ENCODE measurements around the gene TNFAIP2. TPM values are rescaled to one million over a fixed set of nuclear protein-coding genes. Genes with fewer than 3 reads are reported as not detected.

TNFAIP2 gene
- total RNA-seq, 4 donors from 2014 or later: 28.6 to 37.2 (median 31.2) TPM

- WGBS, 2 donors: 82 to 89% methylated on average over 13 to 18 of the region's 28 CpGs
- intact Hi-C loops (cut with DNase I): loop anchor here (2.0 to 5.0 kb wide), 2 partner anchors 34 to 79 kb away; no protein-coding TSS in a partner anchor
- TF ChIP-seq CTCF (IDR thresholded peaks at IDR 0.05) (no peak), POLR2A (IDR thresholded peaks at IDR 0.05) (no peak)
- DNase-seq: no peak
- H3K27ac ChIP-seq: no peak overlapping the region
- no peaks in the 10 kb centered on the region for H3K9me3 ChIP-seq
- no peaks in the 10 kb centered on the region for H3K36me3 ChIP-seq
- no peak overlapping the region for H3K4me3 ChIP-seq (replicated peaks in 1 of 3)
- peaks cover 0 to 51% of the 10 kb centered on the region in 2 donors for H3K4me1 ChIP-seq
- peaks cover 9% of the 10 kb centered on the region for H3K27me3 ChIP-seq
Observed at GRCh38 chr14:103107941-103108748, 15.1 kb upstream of the TNFAIP2 start.

- no peak for TF ChIP-seq POLR2A (IDR thresholded peaks at IDR 0.05)
- no peak for TF ChIP-seq CTCF (IDR thresholded peaks at IDR 0.05)
- WGBS, 2 donors: 43 to 53% methylated on average over 8 of the region's 9 CpGs
- H3K9me3 ChIP-seq: no peaks in the 10 kb centered on the region
- no peak overlapping the region for H3K27ac ChIP-seq
- H3K4me1 ChIP-seq: peaks cover 0 to 45% of the 10 kb centered on the region in 2 donors
- H3K4me3 ChIP-seq (replicated peaks in 1 of 3): no peak overlapping the region
- no peaks in the 10 kb centered on the region for H3K36me3 ChIP-seq
- peaks cover 4% of the 10 kb centered on the region for H3K27me3 ChIP-seq
- no peak for DNase-seq
- intact Hi-C loops (cut with DNase I): loop anchor here (5.0 kb wide), 1 partner anchor 34 kb away; no protein-coding TSS in a partner anchor
Observed at GRCh38 chr14:103108749-103109207, 14.5 kb upstream of the TNFAIP2 start.

- peak in 1 of 2 donors; percentile 58 for DNase-seq
- H3K9me3 ChIP-seq: no peaks in the 10 kb centered on the region
- H3K4me1 ChIP-seq: peaks cover 0 to 35% of the 10 kb centered on the region in 2 donors
- no peak overlapping the region for H3K27ac ChIP-seq
- no peaks in the 10 kb centered on the region for H3K36me3 ChIP-seq
- TF ChIP-seq POLR2A (IDR thresholded peaks at IDR 0.05) (no peak), CTCF (IDR thresholded peaks at IDR 0.05) (no peak)
- 26 to 41% methylated on average over 8 to 11 of the region's 32 CpGs for WGBS, 2 donors
- no peaks in the 10 kb centered on the region for H3K27me3 ChIP-seq
- intact Hi-C loops (cut with DNase I): loop anchor here (5.0 kb wide), 1 partner anchor 33 kb away; no protein-coding TSS in a partner anchor
- no peak overlapping the region for H3K4me3 ChIP-seq (replicated peaks in 1 of 3)
Observed at GRCh38 chr14:103109535-103110441, 13.5 kb upstream of the TNFAIP2 start.

GRCh38 chr14:103110681-103111231 lies 12.5 kb upstream of the TNFAIP2 start:
- Histone ChIP-seq H3K36me3 (no peaks in the 10 kb centered on the region), H3K27ac (no peak overlapping the region), H3K4me1 (peaks cover 0 to 30% of the 10 kb centered on the region in 2 donors), H3K9me3 (no peaks in the 10 kb centered on the region), H3K27me3 (no peaks in the 10 kb centered on the region), H3K4me3 (replicated peaks in 1 of 3) (no peak overlapping the region)
- WGBS, 2 donors: 75 to 86% methylated on average over 11 to 14 of the region's 14 CpGs
- intact Hi-C loops (cut with DNase I): no loop called here
- DNase-seq: peak in 1 of 2 donors; percentile 29
- TF ChIP-seq POLR2A (IDR thresholded peaks at IDR 0.05): no peak
- no peak for TF ChIP-seq CTCF (IDR thresholded peaks at IDR 0.05)

Measured in thyroid gland (tissue), 4 donors.